ENCODE measurements around the gene CTSZ. TPM values are rescaled to one million over a fixed set of nuclear protein-coding genes. Genes with fewer than 3 reads are reported as not detected.

The CTSZ gene
- total RNA-seq = 57.4 and 119 TPM in 2 replicates

DNA sequence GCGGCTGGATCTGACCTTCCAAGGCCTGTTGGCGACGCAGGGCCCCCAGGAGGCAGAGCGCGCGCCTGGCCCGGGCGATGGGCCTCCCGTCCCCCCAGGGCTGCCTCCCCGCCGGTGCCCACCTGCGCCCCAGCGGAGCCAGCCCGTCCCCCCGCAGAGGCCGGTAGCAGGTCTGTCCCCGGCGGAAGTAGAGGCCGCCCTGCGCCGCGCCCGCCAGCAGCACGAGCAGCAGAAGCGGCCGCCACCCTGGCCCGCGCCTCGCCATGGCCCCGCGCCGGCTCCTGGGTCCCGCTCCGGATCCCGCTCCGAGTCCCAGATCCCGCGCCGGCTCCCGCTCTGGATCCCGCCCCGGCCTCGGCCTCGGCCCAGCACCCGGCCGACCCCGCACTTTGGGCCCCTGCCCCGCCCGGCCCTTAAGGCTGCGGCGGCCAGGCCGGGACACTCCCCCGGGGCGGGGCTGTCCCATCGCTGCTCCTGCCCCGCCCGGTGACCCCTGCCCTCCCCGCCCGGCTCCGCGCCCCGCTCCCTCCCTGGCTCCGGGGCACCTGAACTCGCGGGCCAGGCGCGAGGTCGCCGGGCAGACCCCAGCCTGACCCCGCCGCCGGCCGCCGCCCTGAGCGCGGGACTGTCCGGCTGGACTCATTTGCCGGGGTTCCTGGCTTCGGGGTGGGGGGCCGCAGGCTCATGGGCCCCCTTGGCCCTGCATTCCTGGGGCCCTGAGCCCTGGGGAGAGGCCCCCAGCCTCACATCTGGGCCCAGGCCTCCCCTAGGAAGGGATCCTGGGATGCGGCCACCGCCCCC is at the start of gene CTSZ:
Gene CTSZ, minus strand, starts transcription at position 391 of the 801 bp plus-strand sequence. Its CDS starts 126 bp downstream, at position 265.

DNA sequence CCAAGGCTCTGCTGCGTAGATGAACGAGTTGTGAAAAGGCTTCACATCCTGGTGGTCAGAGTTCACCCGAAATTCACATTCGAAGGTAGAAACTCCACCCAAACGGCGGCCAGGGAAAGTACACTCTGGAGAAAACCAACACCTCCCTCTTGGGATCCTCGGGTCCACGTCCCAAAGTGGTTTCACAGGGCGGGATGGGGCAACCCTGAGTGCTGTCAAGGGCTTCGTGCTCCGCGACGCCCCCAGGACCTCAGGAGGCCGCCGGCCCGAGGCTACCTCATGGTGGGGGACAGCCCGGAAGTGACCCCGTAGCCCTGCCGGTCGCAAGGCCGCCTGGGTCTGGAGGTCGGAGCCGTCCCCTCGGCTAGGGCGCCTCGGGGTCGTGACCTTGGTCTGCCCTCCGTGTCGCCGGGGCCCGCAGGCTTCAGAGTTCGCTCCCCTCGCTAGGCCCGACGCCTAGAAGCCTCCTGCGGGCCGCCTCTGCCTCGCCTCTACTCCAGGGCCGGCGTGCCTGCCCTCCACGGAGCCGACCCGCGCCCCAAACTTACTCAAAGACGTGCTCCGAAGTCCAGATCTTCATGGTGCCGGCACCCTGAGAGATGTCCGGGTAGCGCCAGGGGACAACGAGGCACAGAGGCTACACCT is 35.2 kb upstream of the CTSZ start, which contains the start of gene PRELID3B:
Gene PRELID3B, minus strand, starts transcription at position 636 of the 645 bp plus-strand sequence. Its CDS starts 56 bp downstream, at position 580.

DNA sequence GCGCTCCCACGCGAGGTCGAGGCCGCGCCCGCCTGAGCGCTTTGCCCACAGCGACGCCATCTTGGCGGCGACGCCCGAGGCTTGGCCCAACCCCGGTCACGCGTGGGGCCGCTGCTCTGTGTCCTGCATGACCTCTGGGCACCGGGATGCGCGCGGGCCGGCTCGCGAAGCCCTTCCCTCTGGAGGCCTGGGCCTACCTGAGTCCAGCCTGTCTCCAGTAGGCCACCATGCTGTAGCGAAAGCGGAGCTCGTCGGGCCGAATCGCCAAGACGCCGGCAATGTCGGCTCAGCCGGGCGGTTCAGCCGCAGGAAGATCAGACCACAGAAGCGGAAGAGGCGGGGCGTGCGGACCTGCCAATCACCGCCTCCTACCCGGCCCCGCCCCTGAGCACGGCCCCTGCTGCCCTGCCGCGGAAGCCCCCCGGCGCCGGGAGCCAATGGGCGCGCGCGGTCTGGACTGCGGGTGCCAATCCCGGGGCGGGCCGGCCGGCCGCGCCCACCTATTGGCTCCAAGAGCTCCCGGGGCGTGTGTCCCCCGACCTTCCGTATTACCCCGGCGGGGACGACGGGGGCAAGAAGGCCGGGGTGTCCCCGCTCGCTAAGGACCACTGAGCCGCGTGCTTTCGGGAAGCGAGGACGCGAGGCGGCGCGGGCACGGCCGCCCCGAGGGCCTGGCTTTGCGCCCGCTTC is 25.1 kb upstream of the CTSZ start, which contains the start of gene ATP5F1E:
Gene ATP5F1E, minus strand, starts transcription at position 313 of the 690 bp plus-strand sequence. Its CDS starts 84 bp downstream, at position 229.

DNA sequence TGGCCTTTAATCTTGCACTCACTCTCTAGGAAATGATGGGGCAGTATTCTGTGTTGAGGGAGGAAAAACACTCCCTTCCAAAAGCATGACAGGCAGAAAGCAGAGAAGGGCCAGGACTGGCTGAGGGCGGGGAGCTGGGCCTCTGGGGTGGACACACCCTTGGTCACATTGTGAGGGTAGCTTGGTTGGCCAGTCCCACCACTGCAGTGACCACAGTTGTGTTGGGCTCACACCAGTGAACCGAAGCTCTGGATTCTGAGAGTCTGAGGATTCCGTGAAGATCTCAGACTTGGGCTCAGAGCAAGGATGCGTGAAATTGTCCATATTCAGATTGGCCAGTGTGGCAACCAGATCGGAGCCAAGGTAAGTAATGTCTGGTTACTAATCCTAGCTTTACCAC is 12.2 kb upstream of the CTSZ start, which contains the start of gene TUBB1:
Gene TUBB1, plus strand, starts transcription at position 213 of the 400 bp plus-strand sequence. Its CDS starts 94 bp downstream, at position 307.

DNA sequence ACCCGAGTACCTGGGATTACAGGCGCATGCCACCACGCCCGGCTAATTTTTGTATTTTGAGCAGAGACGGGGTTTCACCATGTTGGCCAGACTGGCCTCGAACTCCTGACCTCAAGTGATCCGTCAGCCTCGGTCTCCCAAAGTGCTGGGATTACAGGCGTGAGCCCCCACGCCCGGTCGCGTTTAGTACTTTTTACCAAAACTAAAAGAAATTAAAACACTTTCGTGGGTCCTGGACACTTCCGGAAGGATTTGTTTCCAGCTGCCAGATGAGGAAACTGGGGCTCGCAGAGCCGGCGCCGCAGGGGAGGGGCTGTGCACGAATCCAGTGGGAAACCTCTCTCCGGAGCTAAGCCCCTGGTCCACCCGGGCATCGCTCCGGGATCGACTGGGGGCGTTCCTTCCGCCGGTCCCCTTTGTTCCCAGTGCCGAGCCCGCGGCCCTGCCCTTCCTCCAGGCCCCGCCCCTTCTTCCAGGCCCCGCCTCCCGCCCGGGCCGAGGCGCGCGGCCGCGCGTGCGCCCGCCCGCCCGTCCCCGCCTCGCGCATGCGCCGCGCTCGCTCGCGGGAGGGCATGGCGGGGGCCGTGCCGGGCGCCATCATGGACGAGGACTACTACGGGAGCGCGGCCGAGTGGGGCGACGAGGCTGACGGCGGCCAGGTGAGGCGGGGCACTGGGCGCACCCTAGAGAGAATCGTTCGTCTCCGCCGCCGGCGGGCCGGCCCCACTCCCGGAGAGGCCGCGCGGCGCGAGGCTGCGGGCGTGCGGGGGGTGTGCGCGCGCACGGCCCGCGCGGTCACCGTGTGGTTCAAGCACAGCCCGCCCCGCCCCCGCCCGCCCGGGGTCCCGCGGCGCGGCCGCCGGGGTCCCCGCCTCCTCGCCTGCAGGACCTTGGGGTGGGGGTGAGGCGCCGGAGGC is 26.1 kb downstream of the CTSZ start, which contains the start of gene NELFCD:
Gene NELFCD, plus strand, starts transcription at position 546 of the 917 bp plus-strand sequence. Its CDS starts 54 bp downstream, at position 600.

Other genes starting within 250 kb of the CTSZ start
- gene GNAS-AS1, start 156.4 kb downstream of the CTSZ start, total RNA-seq = under 0.01 and 0.28 TPM in 2 replicates
- gene GNAS, start 154.5 kb downstream of the CTSZ start, total RNA-seq = 226 and 567 TPM in 2 replicates
- 28.4 and 61.2 TPM in 2 replicates for gene NELFCD, start 26.0 kb downstream of the CTSZ start, total RNA-seq
- not detected in 2 replicates for gene TUBB1, start 12.2 kb upstream of the CTSZ start, total RNA-seq
- gene ATP5F1E, start 25.1 kb upstream of the CTSZ start, total RNA-seq = 25.9 and 28.4 TPM in 2 replicates
- gene PRELID3B, start 35.5 kb upstream of the CTSZ start, total RNA-seq = 107 and 193 TPM in 2 replicates
- gene ZNF831, start 156.6 kb upstream of the CTSZ start, total RNA-seq = not detected in 2 replicates

All from nasal cavity respiratory epithelium epithelial cell of viscerocranial mucosa (primary cell).